ENCODE data around the gene PACRG.

GRCh38 chr6:163187606-163188005 lies 459.8 kb downstream of the PACRG start:
- TF ChIP-seq CTCF (IDR thresholded peaks at IDR 0.05 in 4 of 5, conservative IDR thresholded peaks at IDR 0.05 in 1 of 5) = no peak
- TF ChIP-seq POLR2A (IDR thresholded peaks at IDR 0.05) = no peak

Measured in gastrocnemius medialis (tissue), 4 donors.